SH-SY5Y (cell line): ENCODE measurements around the gene RFTN1.

ENCODE experiments used
- GATA2 ChIP-seq: IDR thresholded peaks from 2 replicates; pipeline ENCODE4 v1.6.1; 2011; ENCODE audit warnings: mild to moderate bottlenecking, low read depth, low read length
- GATA3 ChIP-seq: IDR thresholded peaks from 2 replicates; pipeline ENCODE4 v1.6.1; 2011; ENCODE audit warnings: low read depth, mild to moderate bottlenecking, low read length, moderate library complexity

DNA sequence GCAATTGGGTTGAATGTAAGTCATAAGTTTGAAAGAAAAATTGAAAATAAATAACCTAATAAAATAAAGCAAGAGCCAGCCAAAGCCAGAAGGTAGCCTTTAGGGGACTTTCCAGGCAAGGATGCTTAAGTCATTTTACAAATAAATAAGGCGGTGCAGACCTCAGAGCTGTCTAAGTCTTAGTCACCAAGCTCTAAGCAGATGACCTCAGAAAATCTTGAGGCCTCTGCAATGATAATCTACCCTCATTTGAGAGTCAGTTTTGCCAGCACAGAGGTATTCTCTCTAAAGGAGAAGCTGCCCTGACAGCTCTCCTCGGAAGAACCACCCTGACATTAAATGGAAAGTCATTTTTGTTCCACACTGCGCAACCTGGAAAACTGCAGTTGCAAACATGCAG, 134.6 kb downstream of the RFTN1 start:
- TF ChIP-seq GATA3: no peak
- TF ChIP-seq GATA2: no peak
